ENCODE measurements around the gene SLC22A23.

The SLC22A23 gene

DNA sequence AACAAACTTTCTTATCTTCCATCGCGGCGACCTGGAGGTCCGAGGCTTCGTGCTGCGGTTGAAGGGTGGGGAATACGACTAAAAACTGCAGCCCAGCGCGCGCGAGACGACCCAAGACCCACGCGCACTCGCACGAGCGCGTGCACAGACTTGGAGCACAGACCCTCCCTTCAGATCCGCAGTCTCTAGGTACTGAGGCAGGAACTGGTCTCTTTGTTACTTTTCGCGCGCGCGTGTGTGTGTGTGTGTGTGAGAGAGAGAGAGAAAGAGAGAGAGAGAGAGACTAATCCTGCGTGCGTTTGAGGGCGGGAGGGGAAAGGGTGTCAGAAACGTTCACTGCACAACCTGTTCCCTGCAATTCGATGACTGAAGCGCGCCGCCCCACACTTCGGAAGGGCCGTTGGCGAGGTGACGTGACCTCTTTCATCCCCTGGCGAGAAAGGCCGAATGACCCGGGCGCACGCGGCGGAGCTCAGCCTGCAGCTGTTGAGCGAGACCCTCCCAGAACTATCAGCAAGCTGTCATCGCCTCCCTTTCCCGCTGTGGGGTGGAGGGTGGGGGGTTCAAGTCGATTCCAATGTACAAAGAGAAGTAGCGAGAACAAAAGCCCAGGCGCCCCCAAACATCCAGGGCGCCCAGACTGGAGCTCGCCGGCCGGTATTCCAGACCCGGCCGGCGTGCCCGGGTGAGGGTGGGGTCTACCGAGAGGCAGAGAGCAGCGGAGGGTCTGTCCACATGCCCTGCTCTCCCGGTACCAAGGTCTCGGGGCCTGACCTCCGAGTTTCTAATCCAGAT lies 227.9 kb downstream of the SLC22A23 start:
- Histone ChIP-seq H3K36me3 (ENCODE audit: insufficient read depth, low read length) (peaks cover 17% of the 10 kb centered on the region), H3K4me1 (ENCODE audit: insufficient read depth, low read length) (peaks cover 43% of the 10 kb centered on the region), H2AFZ (ENCODE audit: low read depth, low read length) (no peak overlapping the region), H3K4me3 (ENCODE audit: low read length) (peak overlapping the region; percentile 98), H3K9me3 (ENCODE audit: low read length) (no peaks in the 10 kb centered on the region), H3K27me3 (ENCODE audit: insufficient read depth, low read length) (no peaks in the 10 kb centered on the region)

DNA sequence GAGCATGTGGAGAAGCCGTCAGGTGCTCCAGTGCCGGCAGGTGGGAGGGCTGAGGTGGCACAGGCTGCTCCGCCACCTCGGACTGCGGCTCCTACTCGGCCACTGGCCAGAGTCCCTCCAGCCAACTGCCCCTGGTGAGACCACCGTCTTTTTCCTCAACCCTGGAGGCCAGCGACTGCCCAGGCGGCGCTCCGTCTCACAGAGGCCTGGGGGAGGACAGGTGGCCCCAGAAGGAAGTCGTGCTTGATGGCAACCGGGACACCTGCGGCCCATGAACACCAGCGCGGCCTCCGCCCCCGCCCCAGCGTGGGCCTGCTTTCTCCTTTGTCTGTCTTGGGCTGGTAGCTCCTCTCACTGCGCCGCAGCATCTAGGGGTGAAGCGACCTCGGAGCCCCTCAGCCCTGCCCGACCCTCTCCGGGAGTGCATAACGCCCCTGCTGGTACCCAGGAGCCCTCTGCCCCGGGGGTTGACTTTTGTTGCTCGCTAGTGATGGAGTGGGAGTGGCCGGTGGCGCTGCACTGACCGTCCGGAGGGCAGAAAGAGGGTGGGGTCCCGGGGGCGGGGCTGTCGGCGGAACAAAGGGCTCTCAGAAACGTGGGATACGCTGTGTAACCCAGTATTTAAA lies 228.7 kb downstream of the SLC22A23 start:
- H3K4me3 ChIP-seq (ENCODE audit: low read length), result peak overlapping the region; percentile 98
- H3K27me3 ChIP-seq (ENCODE audit: insufficient read depth, low read length), result no peaks in the 10 kb centered on the region
- peaks cover 38% of the 10 kb centered on the region for H3K4me1 ChIP-seq (ENCODE audit: insufficient read depth, low read length)
- H2AFZ ChIP-seq (ENCODE audit: low read depth, low read length), result no peak overlapping the region
- H3K9me3 ChIP-seq (ENCODE audit: low read length), result no peaks in the 10 kb centered on the region
- H3K36me3 ChIP-seq (ENCODE audit: insufficient read depth, low read length), result peaks cover 24% of the 10 kb centered on the region

DNA sequence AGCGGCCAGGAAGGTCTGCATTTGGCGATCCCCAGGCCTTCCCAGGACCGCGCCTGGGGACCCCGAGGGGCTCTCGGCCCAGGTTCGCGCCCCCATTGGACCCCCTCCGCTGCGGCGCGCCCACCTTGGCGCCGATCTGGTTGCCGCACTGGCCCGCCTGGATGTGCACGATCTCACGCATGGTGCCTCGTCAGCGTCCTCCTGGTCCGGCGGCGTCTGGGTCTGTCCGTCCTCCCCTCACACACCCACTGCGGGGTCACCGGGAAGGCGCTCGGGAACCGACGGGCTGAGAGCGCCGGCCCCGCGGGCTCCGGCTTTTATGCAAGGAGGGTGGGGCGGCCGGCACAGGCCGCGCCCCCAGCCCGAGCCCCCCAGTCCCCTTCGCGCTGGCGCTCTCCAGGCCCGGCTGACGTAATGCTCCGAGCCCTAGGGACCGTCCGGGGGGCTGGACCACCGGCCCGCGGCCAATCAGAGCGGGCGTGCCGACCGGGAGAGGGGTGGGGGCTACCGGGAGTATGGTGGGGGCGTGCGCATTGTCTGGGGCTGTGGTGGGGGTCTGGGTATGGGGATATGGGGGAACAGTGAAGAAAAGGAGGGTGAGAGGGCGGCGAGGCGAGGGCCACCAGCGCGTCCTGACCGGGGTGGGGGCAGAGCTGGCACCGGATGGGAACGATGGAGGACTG lies 229.3 kb downstream of the SLC22A23 start, which contains the start of gene TUBB2B:
Gene TUBB2B, minus strand, starts transcription at position 291 of the 683 bp plus-strand sequence. Its CDS starts 110 bp downstream, at position 181.
- peak within 1 kb of the TSS; percentile 98 for H3K4me3 ChIP-seq (ENCODE audit: low read length)
- H3K27me3 ChIP-seq (ENCODE audit: insufficient read depth, low read length), result no peaks in the 10 kb centered on the region
- no peaks in the 10 kb centered on the region for H3K9me3 ChIP-seq (ENCODE audit: low read length)
- peaks cover 24% of the 10 kb centered on the region for H3K36me3 ChIP-seq (ENCODE audit: insufficient read depth, low read length)
- H2AFZ ChIP-seq (ENCODE audit: low read depth, low read length), result no peak within 1 kb of the TSS
- H3K4me1 ChIP-seq (ENCODE audit: insufficient read depth, low read length), result peaks cover 32% of the 10 kb centered on the region

DNA sequence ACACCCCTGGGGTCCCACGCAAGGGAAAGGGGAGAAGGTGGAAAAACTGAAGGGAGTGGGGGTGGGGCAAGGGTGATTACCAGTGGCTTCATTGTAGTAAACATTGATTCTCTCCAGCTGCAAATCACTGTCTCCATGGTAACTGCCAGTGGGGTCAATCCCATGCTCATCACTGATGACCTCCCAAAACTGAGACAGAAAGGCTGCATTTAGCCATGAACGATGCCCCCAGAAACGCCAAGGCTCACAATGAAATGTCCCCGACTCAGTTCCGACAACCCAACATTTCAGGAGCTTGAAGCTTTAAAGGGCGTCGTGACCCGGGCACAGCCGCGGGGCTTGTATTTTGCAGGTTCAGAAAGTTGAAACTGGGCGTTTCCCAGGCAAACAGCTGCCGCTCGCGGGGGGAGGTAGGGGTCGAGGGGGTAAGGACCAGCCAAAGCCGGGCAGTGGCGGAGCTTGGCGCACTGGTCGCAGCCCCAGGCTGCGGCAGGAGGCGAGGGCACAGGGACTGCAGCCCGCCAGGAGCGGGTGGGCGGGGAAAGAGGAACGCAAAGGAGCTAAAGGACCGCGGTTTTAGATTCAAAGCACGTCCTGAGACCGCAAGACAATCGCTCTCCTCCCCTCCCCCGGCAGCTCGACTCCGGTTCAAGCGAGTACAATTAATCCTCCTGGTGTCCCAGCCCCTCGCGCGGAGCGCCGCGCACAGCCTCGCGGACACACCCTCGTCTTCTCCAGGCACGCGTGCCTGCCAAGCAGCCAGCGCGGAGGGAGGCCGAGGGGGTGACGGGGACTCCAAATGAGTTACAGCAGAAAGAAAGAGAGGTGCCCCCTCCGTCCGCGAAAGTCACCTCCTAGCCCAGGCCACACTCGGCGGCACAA lies 230.1 kb downstream of the SLC22A23 start:
- Histone ChIP-seq H2AFZ (ENCODE audit: low read depth, low read length) (no peak overlapping the region), H3K27me3 (ENCODE audit: insufficient read depth, low read length) (no peaks in the 10 kb centered on the region), H3K4me3 (ENCODE audit: low read length) (peak overlapping the region; percentile 98), H3K9me3 (ENCODE audit: low read length) (no peaks in the 10 kb centered on the region), H3K4me1 (ENCODE audit: insufficient read depth, low read length) (peaks cover 28% of the 10 kb centered on the region), H3K36me3 (ENCODE audit: insufficient read depth, low read length) (peaks cover 24% of the 10 kb centered on the region)

DNA sequence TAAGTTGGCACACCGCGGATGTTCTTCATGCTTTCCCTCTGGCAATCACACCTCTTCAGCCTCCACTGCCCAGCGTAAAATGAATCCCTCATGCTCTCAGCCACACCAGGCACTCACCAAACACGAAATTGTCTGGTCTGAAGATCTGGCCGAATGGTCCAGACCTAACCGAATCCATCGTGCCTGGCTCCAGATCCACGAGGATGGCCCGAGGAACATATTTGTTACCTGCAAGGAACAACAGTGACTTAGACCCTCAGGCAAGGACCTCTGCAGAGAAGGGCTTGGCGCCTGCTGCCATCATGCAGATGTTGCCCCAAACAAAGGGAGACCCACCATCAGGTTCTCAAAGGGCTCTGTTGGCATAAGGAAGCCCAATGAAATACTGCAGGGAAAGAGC lies 230.8 kb downstream of the SLC22A23 start:
- Histone ChIP-seq H3K4me1 (ENCODE audit: insufficient read depth, low read length) (peaks cover 28% of the 10 kb centered on the region), H2AFZ (ENCODE audit: low read depth, low read length) (no peak overlapping the region), H3K9me3 (ENCODE audit: low read length) (no peaks in the 10 kb centered on the region), H3K36me3 (ENCODE audit: insufficient read depth, low read length) (peaks cover 24% of the 10 kb centered on the region), H3K4me3 (ENCODE audit: low read length) (peak overlapping the region; percentile 98), H3K27me3 (ENCODE audit: insufficient read depth, low read length) (no peaks in the 10 kb centered on the region)

DNA sequence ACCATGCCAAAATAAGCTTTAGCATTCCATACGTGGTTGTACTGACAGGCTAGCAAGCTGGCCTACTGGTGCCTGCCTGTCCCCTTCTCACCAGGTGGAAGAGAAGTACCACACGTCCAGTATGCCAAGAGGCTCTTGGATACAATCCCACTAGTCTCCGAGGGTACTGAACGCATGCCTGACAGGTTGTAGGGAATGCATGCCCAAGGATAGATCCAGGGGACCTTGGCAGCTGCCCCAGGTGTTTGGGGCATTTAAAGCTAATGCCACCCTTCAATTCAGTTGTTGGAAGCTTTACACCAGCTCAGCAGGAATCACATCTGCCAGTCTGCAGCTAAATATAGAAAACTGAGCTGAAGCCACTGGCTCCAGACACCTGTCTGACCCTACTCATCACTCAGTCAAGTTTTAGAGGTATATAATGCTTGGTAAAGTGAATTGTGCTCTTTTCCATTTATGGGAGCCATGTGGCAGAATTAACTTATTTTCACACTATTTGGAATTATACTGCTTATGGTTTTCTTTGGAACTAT lies 234.3 kb downstream of the SLC22A23 start:
- Histone ChIP-seq H3K9me3 (ENCODE audit: low read length) (no peaks in the 10 kb centered on the region), H2AFZ (ENCODE audit: low read depth, low read length) (no peak overlapping the region), H3K4me3 (ENCODE audit: low read length) (no peak overlapping the region), H3K4me1 (ENCODE audit: insufficient read depth, low read length) (peaks cover 17% of the 10 kb centered on the region), H3K36me3 (ENCODE audit: insufficient read depth, low read length) (peaks cover 24% of the 10 kb centered on the region), H3K27me3 (ENCODE audit: insufficient read depth, low read length) (no peaks in the 10 kb centered on the region)

DNA sequence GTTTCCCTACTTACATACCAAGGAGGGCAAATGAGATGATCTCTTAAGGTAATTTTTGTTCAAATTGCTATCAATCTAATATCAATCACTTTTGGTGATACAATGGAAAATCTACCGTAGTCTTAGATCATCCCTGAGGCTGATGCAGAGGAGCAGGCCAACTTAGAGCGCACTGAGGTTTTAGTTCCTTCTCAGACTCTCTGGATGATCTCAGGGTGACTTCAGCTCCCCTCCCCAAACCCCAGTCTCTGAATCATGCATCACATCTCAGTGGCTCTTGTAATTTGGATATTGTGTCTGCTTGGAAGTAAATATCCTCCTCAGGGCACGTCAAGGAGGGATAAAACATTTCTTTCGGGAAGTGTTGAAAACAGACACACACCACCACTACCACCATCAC lies 235.3 kb downstream of the SLC22A23 start:
- peaks cover 17% of the 10 kb centered on the region for H3K4me1 ChIP-seq (ENCODE audit: insufficient read depth, low read length)
- H3K4me3 ChIP-seq (ENCODE audit: low read length), result no peak overlapping the region
- peaks cover 24% of the 10 kb centered on the region for H3K36me3 ChIP-seq (ENCODE audit: insufficient read depth, low read length)
- no peaks in the 10 kb centered on the region for H3K9me3 ChIP-seq (ENCODE audit: low read length)
- H2AFZ ChIP-seq (ENCODE audit: low read depth, low read length), result no peak overlapping the region
- H3K27me3 ChIP-seq (ENCODE audit: insufficient read depth, low read length), result no peaks in the 10 kb centered on the region

DNA sequence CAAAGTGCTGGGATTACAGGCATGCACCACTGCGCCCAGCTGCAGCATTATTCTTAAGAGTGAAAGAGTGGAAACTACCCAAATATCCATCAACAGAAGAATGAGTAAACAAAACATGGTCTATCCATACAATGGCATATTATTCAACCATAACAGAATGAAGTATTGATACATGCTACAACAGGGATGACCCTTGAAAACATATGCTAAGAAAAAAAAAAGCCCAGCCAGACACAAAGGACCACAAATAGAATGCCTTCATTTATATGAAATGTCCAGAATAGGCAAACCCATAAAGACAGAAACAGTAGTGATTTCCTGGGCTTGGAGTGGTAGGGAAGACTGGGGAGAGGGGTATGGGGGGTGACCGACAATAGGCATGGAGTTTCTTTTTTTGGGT lies 236.5 kb downstream of the SLC22A23 start:
- Histone ChIP-seq H3K36me3 (ENCODE audit: insufficient read depth, low read length) (peaks cover 13% of the 10 kb centered on the region), H3K9me3 (ENCODE audit: low read length) (no peaks in the 10 kb centered on the region), H3K27me3 (ENCODE audit: insufficient read depth, low read length) (no peaks in the 10 kb centered on the region), H3K4me3 (ENCODE audit: low read length) (no peak overlapping the region), H3K4me1 (ENCODE audit: insufficient read depth, low read length) (peaks cover 8% of the 10 kb centered on the region), H2AFZ (ENCODE audit: low read depth, low read length) (no peak overlapping the region)
